ENCODE results near the gene CDS1. TPM values are rescaled to one million over a fixed set of nuclear protein-coding genes. Genes with fewer than 3 reads are reported as not detected.
"Not testable (repeated sequence)": the region's sequence is repeated elsewhere in the genome, so short reads cannot be mapped to it uniquely, and the experiment has no call there.

CDS1 gene
- 0.05 TPM in 2 replicates for total RNA-seq
- polyA plus RNA-seq (2012): 0.09 TPM

GRCh38 chr4:84582988-84583875 lies at the start of gene CDS1:
Gene CDS1, plus strand, starts transcription at chr4:84583127. Its CDS starts 275 bp downstream, at chr4:84583402.
- DNase-seq (ENCODE audit: low read depth): peak; percentile 15

GRCh38 chr4:84535901-84536300 lies 47.0 kb upstream of the CDS1 start:
- DNase-seq (ENCODE audit: low read depth): no peak

GRCh38 chr4:84545093-84545492 lies 37.8 kb upstream of the CDS1 start:
- no peak for DNase-seq (ENCODE audit: low read depth)

GRCh38 chr4:84547211-84547610 lies 35.7 kb upstream of the CDS1 start:
- DNase-seq (ENCODE audit: low read depth): no peak

- DNase-seq (ENCODE audit: low read depth): not testable (repeated sequence)
Measured at GRCh38 chr4:84549191-84549590, 33.7 kb upstream of the CDS1 start.

GRCh38 chr4:84562156-84562555 lies 20.8 kb upstream of the CDS1 start:
- DNase-seq (ENCODE audit: low read depth): no peak

- DNase-seq (ENCODE audit: low read depth): no peak
Measured at GRCh38 chr4:84563002-84563401, 19.9 kb upstream of the CDS1 start.

- DNase-seq (ENCODE audit: low read depth): no peak
Measured at GRCh38 chr4:84565951-84566350, 17.0 kb upstream of the CDS1 start.

GRCh38 chr4:84568496-84568895 lies 14.4 kb upstream of the CDS1 start:
- peak; percentile 72 for DNase-seq (ENCODE audit: low read depth)

- no peak for DNase-seq (ENCODE audit: low read depth)
Measured at GRCh38 chr4:84569009-84569408, 13.9 kb upstream of the CDS1 start.

GRCh38 chr4:84573385-84574068 lies 9.4 kb upstream of the CDS1 start:
- DNase-seq (ENCODE audit: low read depth): no peak

GRCh38 chr4:84574069-84574720 lies 8.7 kb upstream of the CDS1 start:
- DNase-seq (ENCODE audit: low read depth): no peak

- peak; percentile 64 for DNase-seq (ENCODE audit: low read depth)
Measured at GRCh38 chr4:84578540-84579402, 4.2 kb upstream of the CDS1 start.

GRCh38 chr4:84579403-84579776 lies 3.5 kb upstream of the CDS1 start:
- DNase-seq (ENCODE audit: low read depth): no peak

- DNase-seq (ENCODE audit: low read depth): peak; percentile 53
Measured at GRCh38 chr4:84582302-84582987, 482 bp upstream of the CDS1 start.

GRCh38 chr4:84583876-84584380 lies 1.0 kb downstream of the CDS1 start:
- no peak for DNase-seq (ENCODE audit: low read depth)

- DNase-seq (ENCODE audit: low read depth): no peak
Measured at GRCh38 chr4:84585251-84585650, 2.3 kb downstream of the CDS1 start.

GRCh38 chr4:84594724-84595123 lies 11.8 kb downstream of the CDS1 start:
- no peak for DNase-seq (ENCODE audit: low read depth)

- DNase-seq (ENCODE audit: low read depth): no peak
Measured at GRCh38 chr4:84596826-84597225, 13.9 kb downstream of the CDS1 start.

- no peak for DNase-seq (ENCODE audit: low read depth)
Measured at GRCh38 chr4:84597450-84597849, 14.5 kb downstream of the CDS1 start.

Data from myocyte (in vitro differentiated cells).